Measurements from ENCODE around the gene LONRF3.
"Not testable (repeated sequence)": the region's sequence is repeated elsewhere in the genome, so short reads cannot be mapped to it uniquely, and the experiment has no call there.

LONRF3 gene

GRCh38 chrX:118974908-118975671 is 672 bp downstream of the LONRF3 start:
- peaks cover 11% of the 10 kb centered on the region for H3K27me3 Mint-ChIP-seq
- no peaks in the 10 kb centered on the region for H3K36me3 Mint-ChIP-seq
- peak overlapping the region; percentile 85 for H3K4me3 Mint-ChIP-seq
- peak; percentile 71 for ATAC-seq (ENCODE audit: low read depth)
- peak in 1 of 2 donors; percentile 29 for DNase-seq (ENCODE audit: low spot score in 2 of 2)
- H3K4me1 Mint-ChIP-seq: peaks cover 14% of the 10 kb centered on the region
- peak overlapping the region; percentile 80 for H3K27ac Mint-ChIP-seq
- no peaks in the 10 kb centered on the region for H3K9me3 Mint-ChIP-seq

GRCh38 chrX:118975831-118976598 is 1.6 kb downstream of the LONRF3 start:
- H3K27ac Mint-ChIP-seq: no peak overlapping the region
- ATAC-seq (ENCODE audit: low read depth) (peak; percentile 40), DNase-seq (ENCODE audit: low spot score in 2 of 2) (peak in 1 of 2 donors; percentile 16)
- no peaks in the 10 kb centered on the region for H3K9me3 Mint-ChIP-seq
- H3K36me3 Mint-ChIP-seq: no peaks in the 10 kb centered on the region
- H3K27me3 Mint-ChIP-seq: peaks cover 8% of the 10 kb centered on the region
- peaks cover 17% of the 10 kb centered on the region for H3K4me1 Mint-ChIP-seq
- H3K4me3 Mint-ChIP-seq: peak overlapping the region; percentile 80

GRCh38 chrX:118976599-118977340 is 2.4 kb downstream of the LONRF3 start:
- Mint-ChIP-seq H3K4me1 (peaks cover 17% of the 10 kb centered on the region), H3K4me3 (peak overlapping the region; percentile 24), H3K9me3 (no peaks in the 10 kb centered on the region), H3K27me3 (peaks cover 6% of the 10 kb centered on the region), H3K36me3 (no peaks in the 10 kb centered on the region), H3K27ac (no peak overlapping the region)
- DNase-seq (ENCODE audit: low spot score in 2 of 2) (peak in 1 of 2 donors; percentile 26), ATAC-seq (ENCODE audit: low read depth) (no peak)

GRCh38 chrX:118977424-118977823 is 3.0 kb downstream of the LONRF3 start:
- H3K27ac Mint-ChIP-seq: no peak overlapping the region
- ATAC-seq (ENCODE audit: low read depth): no peak
- H3K4me1 Mint-ChIP-seq: peaks cover 17% of the 10 kb centered on the region
- no peak for DNase-seq (ENCODE audit: low spot score in 2 of 2)
- no peaks in the 10 kb centered on the region for H3K36me3 Mint-ChIP-seq
- H3K27me3 Mint-ChIP-seq: peaks cover 5% of the 10 kb centered on the region
- peak overlapping the region; percentile 14 for H3K4me3 Mint-ChIP-seq
- no peaks in the 10 kb centered on the region for H3K9me3 Mint-ChIP-seq

GRCh38 chrX:118978451-118978850 is 4.0 kb downstream of the LONRF3 start:
- no peaks in the 10 kb centered on the region for H3K9me3 Mint-ChIP-seq
- H3K27ac Mint-ChIP-seq: no peak overlapping the region
- H3K4me1 Mint-ChIP-seq: peaks cover 17% of the 10 kb centered on the region

GRCh38 chrX:118980761-118981160 is 6.3 kb downstream of the LONRF3 start:
- H3K27me3 Mint-ChIP-seq: peaks cover 1% of the 10 kb centered on the region

More at GRCh38 chrX:118978451-118978850, 4.0 kb downstream of the LONRF3 start:
- Mint-ChIP-seq H3K27me3 (peaks cover 3% of the 10 kb centered on the region), H3K4me3 (no peak overlapping the region), H3K36me3 (no peaks in the 10 kb centered on the region)
- DNase-seq (ENCODE audit: low spot score in 2 of 2) (no peak), ATAC-seq (ENCODE audit: low read depth) (no peak)

GRCh38 chrX:118983513-118983912 is 9.1 kb downstream of the LONRF3 start:
- Mint-ChIP-seq H3K9me3 (no peaks in the 10 kb centered on the region), H3K36me3 (no peaks in the 10 kb centered on the region), H3K4me1 (peaks cover 3% of the 10 kb centered on the region), H3K27me3 (no peaks in the 10 kb centered on the region), H3K27ac (no peak overlapping the region), H3K4me3 (no peak overlapping the region)
- DNase-seq (ENCODE audit: low spot score in 2 of 2) (no peak), ATAC-seq (ENCODE audit: low read depth) (no peak)

More at GRCh38 chrX:118980761-118981160, 6.3 kb downstream of the LONRF3 start:
- Mint-ChIP-seq H3K27ac (no peak overlapping the region), H3K4me1 (peaks cover 7% of the 10 kb centered on the region), H3K36me3 (no peaks in the 10 kb centered on the region), H3K4me3 (no peak overlapping the region), H3K9me3 (no peaks in the 10 kb centered on the region)
- no peak for DNase-seq (ENCODE audit: low spot score in 2 of 2)
- no peak for ATAC-seq (ENCODE audit: low read depth)

- peaks cover 3% of the 10 kb centered on the region for H3K36me3 Mint-ChIP-seq
Observed at GRCh38 chrX:118988911-118989310, 14.5 kb downstream of the LONRF3 start.

GRCh38 chrX:118989886-118990285 is 15.5 kb downstream of the LONRF3 start:
- Mint-ChIP-seq H3K9me3 (no peaks in the 10 kb centered on the region), H3K27ac (no peak overlapping the region), H3K4me1 (peaks cover 4% of the 10 kb centered on the region), H3K36me3 (peaks cover 3% of the 10 kb centered on the region), H3K4me3 (no peak overlapping the region), H3K27me3 (no peaks in the 10 kb centered on the region)
- ATAC-seq (ENCODE audit: low read depth) (no peak), DNase-seq (ENCODE audit: low spot score in 2 of 2) (no peak)

More at GRCh38 chrX:118988911-118989310, 14.5 kb downstream of the LONRF3 start:
- DNase-seq (ENCODE audit: low spot score in 2 of 2) (no peak), ATAC-seq (ENCODE audit: low read depth) (no peak)
- Mint-ChIP-seq H3K4me1 (peaks cover 4% of the 10 kb centered on the region), H3K27me3 (no peaks in the 10 kb centered on the region), H3K9me3 (no peaks in the 10 kb centered on the region), H3K4me3 (no peak overlapping the region), H3K27ac (no peak overlapping the region)

GRCh38 chrX:118990512-118991227 is 16.3 kb downstream of the LONRF3 start:
- Mint-ChIP-seq H3K9me3 (no peaks in the 10 kb centered on the region), H3K36me3 (peaks cover 3% of the 10 kb centered on the region), H3K27ac (no peak overlapping the region), H3K27me3 (peaks cover 1% of the 10 kb centered on the region), H3K4me1 (peaks cover 6% of the 10 kb centered on the region), H3K4me3 (no peak overlapping the region)
- no peak for DNase-seq (ENCODE audit: low spot score in 2 of 2)
- no peak for ATAC-seq (ENCODE audit: low read depth)

- not testable (repeated sequence) for DNase-seq (ENCODE audit: low spot score in 2 of 2); H3K36me3 Mint-ChIP-seq; H3K27me3 Mint-ChIP-seq; H3K4me1 Mint-ChIP-seq; H3K4me3 Mint-ChIP-seq; H3K27ac Mint-ChIP-seq; H3K9me3 Mint-ChIP-seq; ATAC-seq (ENCODE audit: low read depth)
Observed at GRCh38 chrX:118992441-118993121, 18.2 kb downstream of the LONRF3 start.

- Mint-ChIP-seq H3K9me3 (no peaks in the 10 kb centered on the region), H3K4me3 (no peak overlapping the region), H3K27me3 (peaks cover 2% of the 10 kb centered on the region), H3K36me3 (no peaks in the 10 kb centered on the region), H3K4me1 (no peaks in the 10 kb centered on the region), H3K27ac (no peak overlapping the region)
- ATAC-seq (ENCODE audit: low read depth) (no peak), DNase-seq (ENCODE audit: low spot score in 2 of 2) (no peak)
Observed at GRCh38 chrX:119003462-119003861, 29.0 kb downstream of the LONRF3 start.

GRCh38 chrX:119004920-119005524 is 30.6 kb downstream of the LONRF3 start:
- Mint-ChIP-seq H3K9me3 (no peaks in the 10 kb centered on the region), H3K4me3 (no peak overlapping the region), H3K27ac (no peak overlapping the region), H3K4me1 (no peaks in the 10 kb centered on the region), H3K36me3 (no peaks in the 10 kb centered on the region), H3K27me3 (peaks cover 2% of the 10 kb centered on the region)
- DNase-seq (ENCODE audit: low spot score in 2 of 2) (peak; percentile 31 to 56), ATAC-seq (ENCODE audit: low read depth) (peak; percentile 80)

All from memory B cell (primary cell).